HCT116 (cell line): ENCODE data around the gene HNF4A. TPM values are rescaled to one million over a fixed set of nuclear protein-coding genes. Genes with fewer than 3 reads are reported as not detected.

ENCODE experiments used
- ATAC-seq: fragments of 200-7000 bp; cut with Tn5 transposase; 2 replicates; pipeline ENCODE4 v1.9.1; 2020; ENCODE audit warnings: mild to moderate bottlenecking, moderate library complexity
- BruUV-seq: library from RNA; stranded (reverse); fragments of 400-500 nt; replicated peaks from 2 replicates; lab custom pipeline; 2021; lab: Mats Ljungman, UMichigan
- CTCF ChIA-PET: fragments of 300-600 bp; sonication (Branson Sonifier 250); formaldehyde crosslinking; loops from one replicate; lab custom pipeline; 2021; ENCODE audit warnings: antibody characterized with exemption; lab: Charles Lee
- POLR2A ChIA-PET: fragments of 300-600, 350-600 bp; sonication (Branson Sonifier 250); formaldehyde crosslinking; loops from one replicate; lab custom pipeline; 2021; ENCODE audit warnings: antibody characterized with exemption; lab: Charles Lee
- RAD21 ChIA-PET, 2 experiments: fragments of 300-600 bp; sonication (Branson Sonifier 250); formaldehyde crosslinking; loops; one replicate each; lab custom pipeline; 2023; ENCODE audit warnings: low total read pairs in 2 of 2; ENCODE audit not compliant: uncharacterized antibody in 2 of 2, unreplicated experiment in 2 of 2, low non-redundant PET in 1 of 2; lab: Charles Lee
- DNase-seq: peaks from one replicate; pipeline ENCODE4 v3.0.0-alpha.2; 2010; ENCODE audit warnings: low read depth, low spot score
- H2AFZ ChIP-seq: fragments of 200-600 bp; shearing (Covaris generic), sonication (generic); 2 replicates; pipeline ENCODE4 v1.6.1; 2017; ENCODE audit warnings: low read depth, mixed run types, mixed read lengths, antibody characterized with exemption, low read length; ENCODE audit not compliant: poor library complexity, severe bottlenecking
- H3K27ac ChIP-seq: 2 replicates; pipeline ENCODE4 v1.5.1; 2012; ENCODE audit warnings: low read depth, low read length
- H3K27me3 ChIP-seq: fragments of 200-600 bp; sonication (generic); 2 replicates; pipeline ENCODE4 v1.6.1; 2016; ENCODE audit warnings: mixed run types, low read length, mixed read lengths; ENCODE audit not compliant: insufficient read depth
- H3K36me3 ChIP-seq, 2 experiments: fragments of 200-500 bp in 1 of 2; fragments of 200-600 bp in 1 of 2; sonication (Bioruptor generic) in 1 of 2; sonication (generic) in 1 of 2; 2 replicates each; pipeline versions ENCODE4 v1.5.1 to v1.6.1; 2014 to 2016; ENCODE audit warnings: low read length in 2 of 2, inconsistent platforms in 1 of 2, mixed read lengths in 1 of 2, mixed run types in 1 of 2; ENCODE audit not compliant: insufficient read depth in 2 of 2, control insufficient read depth in 1 of 2
- H3K4me1 ChIP-seq, 2 experiments: fragments of 200-600 bp in 1 of 2; sonication (generic) in 1 of 2; 2 replicates each; pipeline versions ENCODE4 v1.5.1 to v1.6.1; 2012 to 2017; ENCODE audit warnings: low read length in 2 of 2, inconsistent platforms in 1 of 2, mild to moderate bottlenecking in 1 of 2, mixed read lengths in 1 of 2, mixed run types in 1 of 2, moderate library complexity in 1 of 2; ENCODE audit not compliant: insufficient read depth in 2 of 2, control insufficient read depth in 1 of 2
- H3K4me2 ChIP-seq: fragments of 200-600 bp; sonication (generic); 2 replicates; pipeline ENCODE4 v1.6.1; 2017; ENCODE audit warnings: mixed run types, low read length, mixed read lengths
- H3K4me3 ChIP-seq, 2 experiments: fragments of 200-600 bp in 1 of 2; sonication (generic) in 1 of 2; replicated peaks in 1 of 2; 2 replicates each; pipeline ENCODE4 v1.5.1; 2011 to 2016; ENCODE audit warnings: low read length in 2 of 2, control low read depth in 1 of 2, low read depth in 1 of 2, mild to moderate bottlenecking in 1 of 2, mixed read lengths in 1 of 2, mixed run types in 1 of 2
- H3K79me2 ChIP-seq: fragments of 200-600 bp; sonication (generic); 2 replicates; pipeline ENCODE4 v1.6.1; 2017; ENCODE audit warnings: mild to moderate bottlenecking, mixed run types, low read length, moderate library complexity, mixed read lengths; ENCODE audit not compliant: insufficient read depth
- H3K9ac ChIP-seq: fragments of 200-600 bp; sonication (generic); 2 replicates; pipeline ENCODE4 v1.6.1; 2016; ENCODE audit warnings: low read length, mixed read lengths
- H3K9me2 ChIP-seq: fragments of 200-600 bp; sonication (generic), shearing (Covaris generic); 2 replicates; pipeline ENCODE4 v1.6.1; 2017; ENCODE audit warnings: mixed run types, mild to moderate bottlenecking, moderate library complexity; ENCODE audit not compliant: insufficient read depth
- H3K9me3 ChIP-seq, 2 experiments: fragments of 200-500 bp in 1 of 2; fragments of 200-600 bp in 1 of 2; sonication (Bioruptor generic) in 1 of 2; sonication (generic) in 1 of 2; 2 replicates each; pipeline ENCODE4 v1.6.1; 2014 to 2017; ENCODE audit warnings: low read length in 2 of 2, mixed read lengths in 2 of 2, inconsistent platforms in 1 of 2, low read depth in 1 of 2, mild to moderate bottlenecking in 1 of 2, mixed run types in 1 of 2, moderate library complexity in 1 of 2; ENCODE audit not compliant: control insufficient read depth in 1 of 2, insufficient read depth in 1 of 2
- H4K20me1 ChIP-seq: fragments of 200-600 bp; sonication (generic), shearing (Covaris generic); 2 replicates; pipeline ENCODE4 v1.6.1; 2017; ENCODE audit warnings: mixed run types, mild to moderate bottlenecking, moderate library complexity; ENCODE audit not compliant: insufficient read depth
- ATF3 ChIP-seq: IDR thresholded peaks from 2 replicates; pipeline ENCODE4 v1.6.1; 2012
- CBX3 ChIP-seq: IDR thresholded peaks from 2 replicates; pipeline ENCODE4 v1.6.1; 2012; ENCODE audit warnings: low read depth
- CEBPB ChIP-seq: IDR thresholded peaks from 2 replicates; pipeline ENCODE4 v1.6.1; 2012; ENCODE audit warnings: low read depth
- EGR1 ChIP-seq: IDR thresholded peaks from 2 replicates; pipeline ENCODE4 v1.6.1; 2012; ENCODE audit warnings: low read depth
- ELF1 ChIP-seq: IDR thresholded peaks from 2 replicates; pipeline ENCODE4 v1.6.1; 2012; ENCODE audit warnings: low read depth, borderline replicate concordance
- EZH2phosphoT487 ChIP-seq: fragments of 200-600 bp; IDR thresholded peaks from 2 replicates; pipeline ENCODE4 v1.6.1; 2018; ENCODE audit warnings: antibody characterized with exemption, borderline replicate concordance
- FOSL1 ChIP-seq: IDR thresholded peaks from 2 replicates; pipeline ENCODE4 v1.6.1; 2012; ENCODE audit warnings: low read depth
- JUND ChIP-seq: IDR thresholded peaks from 2 replicates; pipeline ENCODE4 v1.6.1; 2012
- MAX ChIP-seq: IDR thresholded peaks from 2 replicates; pipeline ENCODE4 v1.6.1; 2012
- POLR2A ChIP-seq: IDR thresholded peaks from 2 replicates; pipeline ENCODE4 v1.7.0; 2011; ENCODE audit warnings: borderline replicate concordance; ENCODE audit not compliant: insufficient read depth, insufficient read length; ENCODE audit errors: extremely low read depth
- POLR2AphosphoS5 ChIP-seq: IDR thresholded peaks from 2 replicates; pipeline ENCODE4 v1.6.1; 2011; ENCODE audit warnings: mild to moderate bottlenecking, low read depth, low read length, moderate library complexity
- RAD21 ChIP-seq: IDR thresholded peaks from 2 replicates; pipeline ENCODE4 v1.6.1; 2012; ENCODE audit warnings: low read depth, mild to moderate bottlenecking
- SIN3A ChIP-seq: IDR thresholded peaks from 2 replicates; pipeline ENCODE4 v1.6.1; 2012; ENCODE audit warnings: low read depth
- SP1 ChIP-seq: IDR thresholded peaks from 2 replicates; pipeline ENCODE4 v1.6.1; 2012; ENCODE audit warnings: low read depth
- SRF ChIP-seq: IDR thresholded peaks from 2 replicates; pipeline ENCODE4 v1.6.1; 2012; ENCODE audit warnings: low read depth
- YY1 ChIP-seq: IDR thresholded peaks from 2 replicates; pipeline ENCODE4 v1.6.1; 2011; ENCODE audit warnings: low read length, low read depth, moderate library complexity, mild to moderate bottlenecking; ENCODE audit not compliant: insufficient replicate concordance; ENCODE audit errors: extremely low read depth
- ZBTB33 ChIP-seq: IDR thresholded peaks from 2 replicates; pipeline ENCODE4 v1.6.1; 2011; ENCODE audit warnings: mild to moderate bottlenecking, low read length, moderate library complexity; ENCODE audit not compliant: insufficient replicate concordance; ENCODE audit errors: extremely low read depth
- ZFX ChIP-seq: fragments of 450-650 bp; IDR thresholded peaks from 2 replicates; pipeline ENCODE4 v1.6.1; 2017
- ZNF274 ChIP-seq: fragments of 200-500 bp; sonication (Bioruptor generic); IDR thresholded peaks from 2 replicates; pipeline ENCODE4 v1.6.1; 2014; ENCODE audit warnings: mild to moderate bottlenecking, low read depth, low read length, inconsistent platforms
- intact Hi-C: fragments of 100-400 bp; cut with micrococcal nuclease; formaldehyde crosslinking; loops from 2 replicates; pipeline ENCODE4 v1.10.0; 2022
- total RNA-seq: library from RNA; stranded (reverse); gene quantifications from one replicate; pipeline ENCODE4 v1.2.1, GENCODE V29; 2021; ENCODE audit not compliant: unreplicated experiment
- TF ChIP-seq, protein P1 (sequence below), 3 experiments: fragments of 200-600 bp in 1 of 3; sonication (generic) in 1 of 3; IDR thresholded peaks in 2 of 3; conservative IDR thresholded peaks in 1 of 3; 2 replicates each; pipeline ENCODE4 v1.5.1; 2012 to 2017; ENCODE audit warnings: low read depth in 2 of 3, low read length in 2 of 3, antibody characterized with exemption in 1 of 3, borderline replicate concordance in 1 of 3, control low read depth in 1 of 3, mild to moderate bottlenecking in 1 of 3, mixed read lengths in 1 of 3, mixed run types in 1 of 3, moderate library complexity in 1 of 3; ENCODE audit not compliant: insufficient read depth in 1 of 3

HNF4A gene
- total RNA-seq, 1 experiment from 2014 or later, result 7.4 TPM

DNA sequence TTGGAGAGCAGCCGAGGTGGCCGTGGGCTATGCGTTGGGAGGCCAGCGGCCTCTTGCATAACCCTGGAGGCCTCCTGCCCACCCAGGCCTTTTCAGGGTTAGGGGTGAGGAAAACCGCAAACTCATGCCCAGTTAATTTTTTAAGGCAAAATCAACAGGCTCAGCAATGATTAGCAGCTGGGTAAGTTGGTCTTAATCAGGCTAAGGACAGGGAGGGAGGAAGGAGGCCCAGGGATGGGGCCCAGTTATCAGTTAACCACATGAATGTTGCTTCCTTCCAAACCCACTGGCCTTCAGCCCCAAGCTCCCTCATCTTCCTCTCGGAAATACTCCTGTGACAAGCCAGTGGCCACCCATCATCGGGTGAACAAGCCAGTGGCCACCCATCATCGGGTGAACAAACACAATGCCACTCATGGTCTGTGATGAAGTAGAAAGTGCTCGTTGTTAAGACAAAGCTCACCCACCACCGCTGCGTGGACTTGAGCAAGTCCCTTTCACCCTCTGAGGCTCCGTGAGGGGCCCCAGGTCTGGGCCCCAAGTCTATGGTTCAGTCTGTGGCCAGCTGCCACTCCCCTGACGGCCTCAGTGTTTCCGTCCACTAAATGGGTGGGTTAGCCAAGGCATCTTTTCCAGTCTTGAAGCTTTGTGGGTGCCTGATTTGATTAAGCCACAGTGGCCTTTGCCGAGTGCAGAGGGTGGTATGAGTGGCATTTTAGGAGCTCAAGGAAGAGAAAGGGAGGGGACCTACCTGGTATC, 39.4 kb downstream of the HNF4A start:
- H3K4me3 ChIP-seq, result no peak overlapping the region
- no peak overlapping the region for H3K9ac ChIP-seq
- BruUV-seq, result no TSS peak
- no peaks in the 10 kb centered on the region for H3K27me3 ChIP-seq
- H3K4me2 ChIP-seq, result no peak overlapping the region
- H4K20me1 ChIP-seq, result no peaks in the 10 kb centered on the region
- 0 out of 4 replicates have a peak, but pooled peaks cover 0 to 2% of the 10 kb centered on the region in 2 experiments for H3K4me1 ChIP-seq
- ATAC-seq (no peak), DNase-seq (no peak)
- H3K9me2 ChIP-seq, result no peaks in the 10 kb centered on the region
- no peaks in the 10 kb centered on the region for H3K36me3 ChIP-seq
- POLR2A ChIA-PET, result no interaction called here
- intact Hi-C loops, result no loop called here
- CTCF ChIA-PET, result interaction anchor here (0.8 to 1.5 kb wide), 2 partner anchors 11 to 178 kb away, joined by 3 to 4 read pairs; no protein-coding TSS in a partner anchor
- H3K79me2 ChIP-seq, result no peaks in the 10 kb centered on the region
- H2AFZ ChIP-seq, result no peak overlapping the region
- H3K27ac ChIP-seq, result no peak overlapping the region
- RAD21 ChIA-PET, result no interaction called here
- TF ChIP-seq CEBPB (no peak), ZBTB33 (no peak), EZH2phosphoT487 (no peak), POLR2A (no peak), FOSL1 (no peak), ZNF274 (no peak), POLR2AphosphoS5 (no peak), SIN3A (no peak), ELF1 (no peak), CBX3 (no peak), YY1 (no peak), JUND (no peak), SRF (no peak), ATF3 (no peak), MAX (no peak), SP1 (no peak), ZFX (no peak), EGR1 (no peak), RAD21 (no peak)
- TF ChIP-seq, protein P1, sequence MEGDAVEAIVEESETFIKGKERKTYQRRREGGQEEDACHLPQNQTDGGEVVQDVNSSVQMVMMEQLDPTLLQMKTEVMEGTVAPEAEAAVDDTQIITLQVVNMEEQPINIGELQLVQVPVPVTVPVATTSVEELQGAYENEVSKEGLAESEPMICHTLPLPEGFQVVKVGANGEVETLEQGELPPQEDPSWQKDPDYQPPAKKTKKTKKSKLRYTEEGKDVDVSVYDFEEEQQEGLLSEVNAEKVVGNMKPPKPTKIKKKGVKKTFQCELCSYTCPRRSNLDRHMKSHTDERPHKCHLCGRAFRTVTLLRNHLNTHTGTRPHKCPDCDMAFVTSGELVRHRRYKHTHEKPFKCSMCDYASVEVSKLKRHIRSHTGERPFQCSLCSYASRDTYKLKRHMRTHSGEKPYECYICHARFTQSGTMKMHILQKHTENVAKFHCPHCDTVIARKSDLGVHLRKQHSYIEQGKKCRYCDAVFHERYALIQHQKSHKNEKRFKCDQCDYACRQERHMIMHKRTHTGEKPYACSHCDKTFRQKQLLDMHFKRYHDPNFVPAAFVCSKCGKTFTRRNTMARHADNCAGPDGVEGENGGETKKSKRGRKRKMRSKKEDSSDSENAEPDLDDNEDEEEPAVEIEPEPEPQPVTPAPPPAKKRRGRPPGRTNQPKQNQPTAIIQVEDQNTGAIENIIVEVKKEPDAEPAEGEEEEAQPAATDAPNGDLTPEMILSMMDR (IDR thresholded peaks at IDR 0.05 in 2 of 3, conservative IDR thresholded peaks at IDR 0.05 in 1 of 3; ENCODE audit: borderline replicate concordance in 1 of 3, insufficient read depth in 1 of 3, low read depth in 2 of 3, low read length in 2 of 3), result no peak
- no peaks in the 10 kb centered on the region for H3K9me3 ChIP-seq
